Measurements from ENCODE around the gene BAG1. TPM values are rescaled to one million over a fixed set of nuclear protein-coding genes. Genes with fewer than 3 reads are reported as not detected.

The BAG1 gene
- total and polyA plus RNA-seq, 2 of the 13 experiments (the other 11 are each of a cell fraction or from before 2014, with no cell fraction given): 23.1 to 59.5 TPM

DNA sequence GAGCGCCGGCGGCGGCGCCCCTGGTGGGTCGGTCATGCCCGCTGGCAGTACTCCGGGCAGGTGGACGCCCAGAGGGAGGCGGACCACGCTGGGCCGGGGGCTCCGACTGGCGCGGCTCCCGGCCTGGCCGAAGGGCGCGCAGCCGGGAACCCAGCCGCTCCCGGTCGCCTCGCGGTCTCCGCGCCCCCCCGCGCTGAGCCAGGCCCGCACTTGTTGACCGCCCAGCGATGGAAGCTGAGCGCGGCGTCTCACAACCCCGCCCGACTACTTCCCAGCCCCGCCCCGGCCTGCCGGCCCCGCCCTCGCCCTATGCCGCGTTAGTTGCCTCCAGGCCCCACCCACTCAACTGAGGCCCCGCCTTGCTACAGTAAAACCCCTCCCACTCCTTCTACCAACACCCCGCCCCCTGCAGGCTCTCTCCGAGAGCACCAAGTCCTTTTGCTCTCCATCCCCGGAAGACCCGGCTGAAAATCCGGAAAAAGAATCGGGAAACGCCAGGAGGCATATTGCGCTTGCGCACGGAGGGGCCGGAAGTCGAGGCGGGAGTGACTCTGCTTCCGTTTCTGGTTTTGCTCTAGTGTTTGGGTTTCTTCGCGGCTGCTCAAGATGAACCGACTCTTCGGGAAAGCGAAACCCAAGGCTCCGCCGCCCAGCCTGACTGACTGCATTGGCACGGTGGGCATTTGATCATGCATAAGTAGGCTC is at the start of gene BAG1, which contains the start of gene CHMP5 (continued):
- TF ChIP-seq, protein P1, sequence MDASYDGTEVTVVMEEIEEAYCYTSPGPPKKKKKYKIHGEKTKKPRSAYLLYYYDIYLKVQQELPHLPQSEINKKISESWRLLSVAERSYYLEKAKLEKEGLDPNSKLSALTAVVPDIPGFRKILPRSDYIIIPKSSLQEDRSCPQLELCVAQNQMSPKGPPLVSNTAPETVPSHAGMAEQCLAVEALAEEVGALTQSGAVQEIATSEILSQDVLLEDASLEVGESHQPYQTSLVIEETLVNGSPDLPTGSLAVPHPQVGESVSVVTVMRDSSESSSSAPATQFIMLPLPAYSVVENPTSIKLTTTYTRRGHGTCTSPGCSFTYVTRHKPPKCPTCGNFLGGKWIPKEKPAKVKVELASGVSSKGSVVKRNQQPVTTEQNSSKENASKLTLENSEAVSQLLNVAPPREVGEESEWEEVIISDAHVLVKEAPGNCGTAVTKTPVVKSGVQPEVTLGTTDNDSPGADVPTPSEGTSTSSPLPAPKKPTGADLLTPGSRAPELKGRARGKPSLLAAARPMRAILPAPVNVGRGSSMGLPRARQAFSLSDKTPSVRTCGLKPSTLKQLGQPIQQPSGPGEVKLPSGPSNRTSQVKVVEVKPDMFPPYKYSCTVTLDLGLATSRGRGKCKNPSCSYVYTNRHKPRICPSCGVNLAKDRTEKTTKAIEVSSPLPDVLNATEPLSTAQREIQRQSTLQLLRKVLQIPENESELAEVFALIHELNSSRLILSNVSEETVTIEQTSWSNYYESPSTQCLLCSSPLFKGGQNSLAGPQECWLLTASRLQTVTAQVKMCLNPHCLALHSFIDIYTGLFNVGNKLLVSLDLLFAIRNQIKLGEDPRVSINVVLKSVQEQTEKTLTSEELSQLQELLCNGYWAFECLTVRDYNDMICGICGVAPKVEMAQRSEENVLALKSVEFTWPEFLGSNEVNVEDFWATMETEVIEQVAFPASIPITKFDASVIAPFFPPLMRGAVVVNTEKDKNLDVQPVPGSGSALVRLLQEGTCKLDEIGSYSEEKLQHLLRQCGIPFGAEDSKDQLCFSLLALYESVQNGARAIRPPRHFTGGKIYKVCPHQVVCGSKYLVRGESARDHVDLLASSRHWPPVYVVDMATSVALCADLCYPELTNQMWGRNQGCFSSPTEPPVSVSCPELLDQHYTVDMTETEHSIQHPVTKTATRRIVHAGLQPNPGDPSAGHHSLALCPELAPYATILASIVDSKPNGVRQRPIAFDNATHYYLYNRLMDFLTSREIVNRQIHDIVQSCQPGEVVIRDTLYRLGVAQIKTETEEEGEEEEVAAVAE (CRISPR knock-in tag; IDR thresholded peaks at IDR 0.05; ENCODE audit: borderline replicate concordance): no peak
- TF ChIP-seq, protein P2, sequence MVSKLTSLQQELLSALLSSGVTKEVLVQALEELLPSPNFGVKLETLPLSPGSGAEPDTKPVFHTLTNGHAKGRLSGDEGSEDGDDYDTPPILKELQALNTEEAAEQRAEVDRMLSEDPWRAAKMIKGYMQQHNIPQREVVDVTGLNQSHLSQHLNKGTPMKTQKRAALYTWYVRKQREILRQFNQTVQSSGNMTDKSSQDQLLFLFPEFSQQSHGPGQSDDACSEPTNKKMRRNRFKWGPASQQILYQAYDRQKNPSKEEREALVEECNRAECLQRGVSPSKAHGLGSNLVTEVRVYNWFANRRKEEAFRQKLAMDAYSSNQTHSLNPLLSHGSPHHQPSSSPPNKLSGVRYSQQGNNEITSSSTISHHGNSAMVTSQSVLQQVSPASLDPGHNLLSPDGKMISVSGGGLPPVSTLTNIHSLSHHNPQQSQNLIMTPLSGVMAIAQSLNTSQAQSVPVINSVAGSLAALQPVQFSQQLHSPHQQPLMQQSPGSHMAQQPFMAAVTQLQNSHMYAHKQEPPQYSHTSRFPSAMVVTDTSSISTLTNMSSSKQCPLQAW (CRISPR knock-in tag; IDR thresholded peaks at IDR 0.05): no peak
- TF ChIP-seq DPF2 (CRISPR knock-in tag; IDR thresholded peaks at IDR 0.05; ENCODE audit: borderline replicate concordance, low read depth) (no peak), HOXA3 (CRISPR knock-in tag; IDR thresholded peaks at IDR 0.05) (0 out of 2 replicates have a peak, but pooled peaks have one; percentile 37), ZFP62 (CRISPR knock-in tag; IDR thresholded peaks at IDR 0.05) (no peak), ZNF367 (CRISPR knock-in tag; IDR thresholded peaks at IDR 0.05; ENCODE audit: borderline replicate concordance) (no peak), NONO (IDR thresholded peaks at IDR 0.05) (no peak), NONO (CRISPR knock-in tag; conservative IDR thresholded peaks at IDR 0.05) (no peak), ZNF589 (CRISPR knock-in tag; conservative IDR thresholded peaks at IDR 0.05) (no peak), ZNF33A (CRISPR knock-in tag; IDR thresholded peaks at IDR 0.05; ENCODE audit: borderline replicate concordance) (no peak), SRSF4 (IDR thresholded peaks at IDR 0.05; ENCODE audit: low read depth, low read length, poor library complexity, severe bottlenecking) (no peak)
- TF ChIP-seq, protein P3, sequence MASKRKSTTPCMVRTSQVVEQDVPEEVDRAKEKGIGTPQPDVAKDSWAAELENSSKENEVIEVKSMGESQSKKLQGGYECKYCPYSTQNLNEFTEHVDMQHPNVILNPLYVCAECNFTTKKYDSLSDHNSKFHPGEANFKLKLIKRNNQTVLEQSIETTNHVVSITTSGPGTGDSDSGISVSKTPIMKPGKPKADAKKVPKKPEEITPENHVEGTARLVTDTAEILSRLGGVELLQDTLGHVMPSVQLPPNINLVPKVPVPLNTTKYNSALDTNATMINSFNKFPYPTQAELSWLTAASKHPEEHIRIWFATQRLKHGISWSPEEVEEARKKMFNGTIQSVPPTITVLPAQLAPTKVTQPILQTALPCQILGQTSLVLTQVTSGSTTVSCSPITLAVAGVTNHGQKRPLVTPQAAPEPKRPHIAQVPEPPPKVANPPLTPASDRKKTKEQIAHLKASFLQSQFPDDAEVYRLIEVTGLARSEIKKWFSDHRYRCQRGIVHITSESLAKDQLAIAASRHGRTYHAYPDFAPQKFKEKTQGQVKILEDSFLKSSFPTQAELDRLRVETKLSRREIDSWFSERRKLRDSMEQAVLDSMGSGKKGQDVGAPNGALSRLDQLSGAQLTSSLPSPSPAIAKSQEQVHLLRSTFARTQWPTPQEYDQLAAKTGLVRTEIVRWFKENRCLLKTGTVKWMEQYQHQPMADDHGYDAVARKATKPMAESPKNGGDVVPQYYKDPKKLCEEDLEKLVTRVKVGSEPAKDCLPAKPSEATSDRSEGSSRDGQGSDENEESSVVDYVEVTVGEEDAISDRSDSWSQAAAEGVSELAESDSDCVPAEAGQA (IDR thresholded peaks at IDR 0.05; ENCODE audit: low read depth): no peak
- TF ChIP-seq, protein P3 (CRISPR knock-in tag; IDR thresholded peaks at IDR 0.05; ENCODE audit: borderline replicate concordance): 0 out of 2 replicates have a peak, but pooled peaks have one; percentile 81
- TF ChIP-seq, protein P4, sequence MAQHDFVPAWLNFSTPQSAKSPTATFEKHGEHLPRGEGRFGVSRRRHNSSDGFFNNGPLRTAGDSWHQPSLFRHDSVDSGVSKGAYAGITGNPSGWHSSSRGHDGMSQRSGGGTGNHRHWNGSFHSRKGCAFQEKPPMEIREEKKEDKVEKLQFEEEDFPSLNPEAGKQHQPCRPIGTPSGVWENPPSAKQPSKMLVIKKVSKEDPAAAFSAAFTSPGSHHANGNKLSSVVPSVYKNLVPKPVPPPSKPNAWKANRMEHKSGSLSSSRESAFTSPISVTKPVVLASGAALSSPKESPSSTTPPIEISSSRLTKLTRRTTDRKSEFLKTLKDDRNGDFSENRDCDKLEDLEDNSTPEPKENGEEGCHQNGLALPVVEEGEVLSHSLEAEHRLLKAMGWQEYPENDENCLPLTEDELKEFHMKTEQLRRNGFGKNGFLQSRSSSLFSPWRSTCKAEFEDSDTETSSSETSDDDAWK (CRISPR knock-in tag; IDR thresholded peaks at IDR 0.05): no peak

Data from HepG2 (cell line).